Gastrocnemius medialis (tissue), 4 donors: ENCODE measurements around the gene GPRC5D.

Experiments
- CTCF ChIP-seq, 5 experiments: fragments of 450-650 bp in 3 of 5; fragments of 200-600 bp in 2 of 5; sonication (generic) in 2 of 5; IDR thresholded peaks in 4 of 5; conservative IDR thresholded peaks in 1 of 5; 1 replicate in 4 of 5; 2 replicates in 1 of 5; pipeline ENCODE4 v1.5.1; 2016 to 2019; ENCODE audit warnings: antibody characterized with exemption in 5 of 5, mild to moderate bottlenecking in 3 of 5, moderate library complexity in 3 of 5
- POLR2A ChIP-seq, 2 donors: fragments of 450-650 bp; IDR thresholded peaks; one replicate each; pipeline ENCODE4 v1.6.1; 2017; ENCODE audit warnings: antibody characterized with exemption in 2 of 2, mild to moderate bottlenecking in 2 of 2, moderate library complexity in 2 of 2

- TF ChIP-seq CTCF (IDR thresholded peaks at IDR 0.05 in 4 of 5, conservative IDR thresholded peaks at IDR 0.05 in 1 of 5) (no peak), POLR2A (IDR thresholded peaks at IDR 0.05) (no peak)
Observed at GRCh38 chr12:12958886-12959285, 6.9 kb upstream of the GPRC5D start.
